NCI-H446 treated with DMSO at 0.1 percent for 48 hours (cell line): Measurements from ENCODE around the gene CDH1.
"Not testable (repeated sequence)": the region's sequence is repeated elsewhere in the genome, so short reads cannot be mapped to it uniquely, and the experiment has no call there.

Source experiments
- DNase-seq: peaks from one replicate; lab custom pipeline; 2025; lab: John Stamatoyannopoulos, UW

CDH1 gene

GRCh38 chr16:68762996-68763756, 26.1 kb downstream of the CDH1 start:
- DNase-seq = no peak

GRCh38 chr16:68764862-68765261, 27.8 kb downstream of the CDH1 start:
- no peak for DNase-seq

- DNase-seq = no peak
Measured at GRCh38 chr16:68767581-68767980, 30.5 kb downstream of the CDH1 start.

GRCh38 chr16:68768175-68768574, 31.1 kb downstream of the CDH1 start:
- no peak for DNase-seq

GRCh38 chr16:68768771-68769170, 31.7 kb downstream of the CDH1 start:
- no peak for DNase-seq

- no peak for DNase-seq
Measured at GRCh38 chr16:68770671-68771070, 33.6 kb downstream of the CDH1 start.

DNA sequence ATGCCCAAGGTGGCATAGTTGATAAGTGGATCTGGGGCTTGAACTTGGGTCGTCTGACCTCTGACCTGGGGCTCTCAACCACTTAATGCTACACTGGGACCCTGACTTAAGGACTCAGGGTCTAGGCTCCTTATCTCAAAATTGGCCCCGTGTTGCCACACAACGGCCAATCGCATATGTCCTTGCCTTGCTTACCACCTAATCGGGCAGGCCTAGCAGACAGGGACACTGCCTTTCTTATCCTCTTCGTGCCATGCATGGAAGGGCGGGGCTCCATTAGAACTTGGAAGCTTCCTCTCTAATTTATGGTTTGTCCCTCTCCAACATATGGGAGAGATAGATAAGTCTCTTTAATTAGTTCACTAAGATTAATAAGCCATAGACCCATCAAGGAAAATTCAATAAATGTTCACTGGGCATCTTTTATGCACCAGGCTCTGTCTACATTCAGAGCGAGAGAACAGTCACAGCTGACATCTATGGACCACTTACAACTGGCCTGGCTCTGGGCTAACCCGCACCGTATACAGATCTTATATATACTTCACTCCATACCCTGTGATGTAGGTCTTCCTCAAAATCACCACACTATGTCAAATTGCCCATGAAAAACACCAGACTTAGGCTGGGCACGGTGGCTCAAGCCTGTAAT, 35.1 kb downstream of the CDH1 start:
- DNase-seq = no peak

GRCh38 chr16:68772871-68773270, 35.8 kb downstream of the CDH1 start:
- no peak for DNase-seq

- no peak for DNase-seq
Measured at GRCh38 chr16:68774982-68775634, 38.0 kb downstream of the CDH1 start.

- no peak for DNase-seq
Measured at GRCh38 chr16:68776821-68777485, 39.9 kb downstream of the CDH1 start.

- no peak for DNase-seq
Measured at GRCh38 chr16:68778551-68779231, 41.6 kb downstream of the CDH1 start.

GRCh38 chr16:68779891-68780290, 42.8 kb downstream of the CDH1 start:
- DNase-seq = no peak

DNA sequence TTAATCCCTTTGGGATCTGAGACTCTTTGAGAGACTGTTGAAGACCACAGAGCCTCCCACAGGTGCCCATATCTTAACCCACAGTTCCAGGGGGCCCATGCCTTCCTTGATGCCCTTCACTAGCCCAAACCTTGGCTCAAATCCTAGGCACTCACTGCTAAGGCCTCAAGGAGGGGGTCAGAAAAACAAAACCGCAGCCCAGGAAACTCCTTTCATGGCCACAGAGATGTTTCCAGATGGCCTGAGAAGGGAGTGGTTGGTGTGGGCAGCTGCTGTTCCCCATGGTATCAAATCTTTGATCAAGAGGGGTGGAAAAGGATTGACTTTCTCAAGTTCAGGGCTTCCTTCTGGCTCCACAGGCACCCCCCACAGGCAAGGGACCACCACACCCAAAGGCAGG, 44.7 kb downstream of the CDH1 start:
- DNase-seq = no peak

DNA sequence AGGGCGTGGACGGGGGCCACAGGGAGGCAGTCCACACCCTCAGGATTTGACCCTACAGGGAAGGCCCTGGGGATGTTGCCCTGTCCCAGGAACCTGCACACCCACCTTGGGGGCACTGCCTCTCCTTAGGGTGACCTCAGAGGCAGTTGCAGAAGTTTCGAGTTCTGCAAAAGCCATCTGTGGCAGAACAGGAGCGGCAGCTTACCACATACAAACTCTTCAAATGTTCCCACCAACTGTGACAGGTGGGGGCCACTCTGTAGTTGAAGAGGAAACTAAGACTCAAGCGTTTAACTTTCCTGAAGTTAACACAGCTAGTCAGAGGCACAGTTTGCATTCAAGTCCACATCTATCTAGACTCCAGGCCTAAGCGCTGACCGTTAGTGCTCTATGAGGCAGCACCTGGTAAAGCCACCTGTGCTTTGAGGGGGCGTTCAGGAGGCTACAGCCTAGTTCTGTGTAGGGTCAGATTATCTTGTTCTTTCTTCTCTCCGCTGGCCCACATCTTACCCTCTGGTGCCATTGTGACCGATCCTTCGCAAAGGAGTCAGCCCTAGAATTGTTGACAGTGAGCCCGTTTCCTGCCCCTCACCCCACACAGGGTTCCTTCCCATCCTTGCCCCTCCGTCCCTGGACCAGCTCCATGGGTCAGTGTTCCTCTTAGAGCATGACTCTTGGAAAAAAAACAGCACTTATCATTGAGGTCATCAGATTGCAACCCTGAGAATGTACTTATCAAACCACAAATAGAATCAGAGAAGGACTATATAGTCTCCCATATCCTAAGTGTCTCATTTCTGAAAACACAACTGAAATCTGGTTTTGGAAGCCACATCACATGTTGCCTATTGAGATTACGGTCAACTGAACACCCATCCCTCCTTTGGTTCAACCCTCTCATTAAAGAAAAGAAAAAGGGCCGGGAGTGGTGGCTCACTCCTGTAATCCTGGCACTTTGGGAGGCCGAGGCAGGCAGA, 45.4 kb downstream of the CDH1 start:
- no peak for DNase-seq

- DNase-seq = no peak
Measured at GRCh38 chr16:68784226-68784625, 47.1 kb downstream of the CDH1 start.

DNA sequence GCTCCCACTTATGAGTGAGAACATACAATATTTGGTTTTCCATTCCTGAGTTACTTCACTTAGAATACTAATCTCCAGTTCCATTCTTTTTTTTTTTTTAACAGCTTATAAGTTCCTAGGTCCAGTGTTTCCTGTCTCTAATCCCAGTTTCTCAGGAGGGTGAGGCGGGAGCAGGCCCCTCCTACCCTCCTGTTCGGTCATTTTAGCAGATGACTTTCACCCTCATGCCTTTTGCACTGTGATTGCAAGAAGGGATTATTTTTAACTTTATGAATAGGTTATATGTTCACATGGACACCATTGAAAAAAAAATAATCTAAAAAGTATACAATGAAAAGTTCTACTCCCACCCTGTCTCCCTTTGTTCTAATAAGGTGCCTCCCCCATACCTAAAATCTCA, 47.6 kb downstream of the CDH1 start:
- DNase-seq = no peak

- DNase-seq = no peak
Measured at GRCh38 chr16:68785715-68786114, 48.6 kb downstream of the CDH1 start.

DNA sequence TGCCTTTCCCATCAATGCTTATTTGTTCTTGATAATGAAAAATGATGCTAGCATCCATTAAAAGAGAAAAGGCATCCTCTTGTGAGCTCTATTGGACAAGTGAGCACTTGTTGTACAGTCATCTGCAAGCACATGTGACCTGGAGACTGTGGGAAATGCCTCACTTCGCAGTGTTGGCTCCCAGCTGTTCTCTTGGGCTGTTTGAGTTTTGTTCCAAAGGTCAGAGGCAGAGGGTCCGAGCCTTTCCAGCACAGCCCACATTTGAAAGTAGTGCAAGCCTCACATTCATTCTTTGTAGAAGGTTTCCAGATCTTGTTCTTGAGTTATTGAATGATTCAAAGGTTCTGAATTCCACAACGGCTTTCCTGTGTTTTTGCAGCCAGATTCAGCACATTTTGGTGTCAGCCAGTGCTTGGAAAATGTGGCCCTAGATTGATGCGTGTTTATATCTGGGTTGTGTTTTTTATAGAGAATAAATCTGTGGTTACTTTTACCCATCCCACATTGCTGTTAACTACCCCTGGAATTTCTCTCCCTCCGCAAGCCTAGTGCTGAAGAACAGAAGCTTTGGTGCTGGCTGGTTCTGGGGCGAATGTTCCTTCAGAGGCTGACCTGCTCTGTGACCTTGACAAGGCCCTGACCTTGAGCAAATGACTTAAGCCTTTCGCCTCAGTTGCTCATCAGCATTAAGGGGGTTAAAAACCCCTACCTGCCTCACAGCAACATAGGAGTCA, 49.8 kb downstream of the CDH1 start:
- DNase-seq = no peak

DNA sequence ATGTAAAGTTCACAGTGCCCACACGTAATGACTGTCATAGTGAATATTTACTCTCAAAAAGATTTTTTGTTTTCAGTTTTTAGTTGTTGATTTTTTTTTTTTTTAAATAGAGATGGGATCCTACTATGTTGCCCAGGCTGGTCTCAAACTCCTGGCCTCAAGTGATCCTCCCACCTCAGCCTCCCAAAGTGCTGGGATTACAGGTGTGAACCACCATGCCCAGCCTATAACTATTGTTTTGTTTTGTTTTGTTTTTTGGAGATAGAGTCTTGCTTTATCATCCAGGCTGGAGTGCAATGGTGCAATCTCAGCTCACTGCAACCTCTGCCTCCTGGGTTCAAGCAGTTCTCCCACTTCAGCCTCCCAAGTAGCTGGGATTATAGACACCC, 50.3 kb downstream of the CDH1 start:
- DNase-seq = not testable (repeated sequence)

DNA sequence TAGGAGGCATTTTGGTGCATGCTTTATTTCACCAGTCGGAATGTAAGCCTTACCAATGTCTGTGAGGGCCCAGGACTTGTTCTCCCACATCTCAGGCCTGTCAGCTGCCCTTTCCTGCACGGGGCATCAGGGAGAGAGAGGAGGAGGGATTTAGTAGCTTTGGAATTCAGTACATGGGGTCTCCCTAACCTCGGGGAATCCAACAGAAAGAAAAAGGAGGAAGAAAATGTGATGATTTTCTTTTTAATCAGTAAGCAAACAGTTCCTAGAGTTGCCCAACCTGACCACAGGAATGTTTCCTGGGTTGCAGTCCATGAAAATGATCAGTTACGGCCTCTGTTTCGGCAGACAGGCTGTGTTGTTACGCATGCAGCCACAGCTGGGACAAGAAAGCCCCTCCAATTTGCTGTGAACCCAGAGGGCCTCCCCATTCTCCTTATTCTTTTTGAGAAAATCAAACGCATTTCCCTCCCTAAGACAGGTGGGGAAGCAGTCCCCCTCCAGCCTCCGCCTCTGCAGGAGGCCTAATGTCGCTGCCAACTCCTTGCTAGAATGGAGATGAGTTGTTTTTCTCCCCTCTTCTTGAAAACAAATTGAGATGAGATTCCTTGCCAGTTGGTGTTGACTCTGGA, 53.2 kb downstream of the CDH1 start:
- no peak for DNase-seq
